HepG2 (cell line): ENCODE data around the gene MGMT. TPM values are rescaled to one million over a fixed set of nuclear protein-coding genes. Genes with fewer than 3 reads are reported as not detected.

Experiments used
- ARNTL ChIP-seq: sonication (generic); formaldehyde crosslinking; IDR thresholded peaks from 2 replicates; pipeline ENCODE4 v1.4.0; 2020; ENCODE audit warnings: mild to moderate bottlenecking, missing genetic modification reagents
- CENPBD1 ChIP-seq: sonication (generic); formaldehyde crosslinking; IDR thresholded peaks from 2 replicates; pipeline ENCODE4 v1.8.0; 2022; ENCODE audit warnings: missing genetic modification reagents, low read depth, mild to moderate bottlenecking, borderline replicate concordance
- ERF ChIP-seq: IDR thresholded peaks from 2 replicates; pipeline ENCODE4 v1.6.1; 2018; ENCODE audit warnings: missing biosample characterization, missing genetic modification reagents
- KLF13 ChIP-seq: sonication (generic); formaldehyde crosslinking; IDR thresholded peaks from 2 replicates; pipeline ENCODE4 v1.4.0; 2020; ENCODE audit warnings: mild to moderate bottlenecking, missing genetic modification reagents
- KLF6 ChIP-seq: IDR thresholded peaks from 2 replicates; pipeline ENCODE4 v1.8.0; 2016; ENCODE audit warnings: missing biosample characterization, missing genetic modification reagents
- KMT2B ChIP-seq: IDR thresholded peaks from 2 replicates; pipeline ENCODE4 v1.6.1; 2016; ENCODE audit warnings: missing genetic modification reagents, missing compliant biosample characterization
- MXD4 ChIP-seq: IDR thresholded peaks from 2 replicates; pipeline ENCODE4 v1.6.1; 2016; ENCODE audit warnings: mild to moderate bottlenecking, missing biosample characterization, missing genetic modification reagents
- NFATC3 ChIP-seq: sonication (generic); formaldehyde crosslinking; IDR thresholded peaks from 2 replicates; pipeline ENCODE4 v1.5.1; 2020; ENCODE audit warnings: mild to moderate bottlenecking, missing genetic modification reagents
- PRDM10 ChIP-seq: sonication (generic); formaldehyde crosslinking; IDR thresholded peaks from 2 replicates; pipeline ENCODE4 v1.4.0; 2020; ENCODE audit warnings: low read depth, missing genetic modification reagents
- RBM39 ChIP-seq: fragments of 200-400 bp; formaldehyde crosslinking; IDR thresholded peaks from one replicate; pipeline ENCODE4 v1.6.1; 2018; ENCODE audit warnings: antibody characterized with exemption, mild to moderate bottlenecking, low read depth, low read length; ENCODE audit not compliant: poor library complexity, severe bottlenecking
- RCOR2 ChIP-seq: IDR thresholded peaks from 2 replicates; pipeline ENCODE4 v1.6.1; 2016; ENCODE audit warnings: missing biosample characterization, missing genetic modification reagents
- SMARCC2 ChIP-seq: fragments of 450-650 bp; IDR thresholded peaks from 2 replicates; pipeline ENCODE4 v1.6.1; 2017; ENCODE audit warnings: antibody characterized with exemption, mild to moderate bottlenecking
- STAT6 ChIP-seq: sonication (generic); formaldehyde crosslinking; IDR thresholded peaks from 2 replicates; pipeline ENCODE4 v1.4.0; 2020; ENCODE audit warnings: missing genetic modification reagents, mild to moderate bottlenecking, borderline replicate concordance
- ZBTB38 ChIP-seq: sonication (generic); formaldehyde crosslinking; IDR thresholded peaks from 2 replicates; pipeline ENCODE4 v1.5.1; 2020; ENCODE audit warnings: mild to moderate bottlenecking, missing genetic modification reagents
- ZBTB42 ChIP-seq: sonication (generic); formaldehyde crosslinking; IDR thresholded peaks from 2 replicates; pipeline ENCODE4 v1.5.0; 2020; ENCODE audit warnings: mild to moderate bottlenecking, missing genetic modification reagents
- ZNF138 ChIP-seq: sonication (generic); formaldehyde crosslinking; IDR thresholded peaks from 2 replicates; pipeline ENCODE4 v1.5.0; 2020; ENCODE audit warnings: mild to moderate bottlenecking, low read depth, missing genetic modification reagents
- ZNF329 ChIP-seq: sonication (generic); formaldehyde crosslinking; IDR thresholded peaks from 2 replicates; pipeline ENCODE4 v1.9.0; 2021; ENCODE audit warnings: low read depth, mild to moderate bottlenecking, missing genetic modification reagents
- ZNF432 ChIP-seq: sonication (generic); formaldehyde crosslinking; IDR thresholded peaks from 2 replicates; pipeline ENCODE4 v1.5.0; 2020; ENCODE audit warnings: missing genetic modification reagents, mild to moderate bottlenecking, borderline replicate concordance
- ZNF790 ChIP-seq: sonication (generic); formaldehyde crosslinking; IDR thresholded peaks from 2 replicates; pipeline ENCODE4 v1.8.0; 2022; ENCODE audit warnings: missing genetic modification reagents, mild to moderate bottlenecking, borderline replicate concordance
- ZNF850 ChIP-seq: sonication (generic); formaldehyde crosslinking; conservative IDR thresholded peaks from 2 replicates; pipeline ENCODE4 v1.9.0; 2021; ENCODE audit warnings: mild to moderate bottlenecking, missing genetic modification reagents
- polyA plus RNA-seq, 8 experiments: library from polyadenylated mRNA; depleted of rRNA in 3 of 8; stranded (reverse) in 7 of 8; unstranded in 1 of 8; fragments of >200 nt; fragmentation: Illumina TruSeq in 4 of 8; extraction: Trizol in 4 of 8; gene quantifications; 2 replicates each; pipeline versions ENCODE4 v1.2.1 to v1.2.3, GENCODE V29; 2011 to 2016; ENCODE audit warnings: low read depth in 4 of 8, missing spikeins in 1 of 8, mixed read lengths in 1 of 8; ENCODE audit not compliant: insufficient read depth in 1 of 8
- total RNA-seq, 5 experiments: library from RNA; depleted of rRNA; stranded (reverse); fragments of >200 nt; fragmentation: Illumina TruSeq; extraction: Trizol; gene quantifications; 2 replicates each; pipeline ENCODE4 v1.2.3, GENCODE V29; 2016; ENCODE audit warnings: low read depth in 1 of 5
- TF ChIP-seq, protein P1 (sequence below): sonication (generic); formaldehyde crosslinking; IDR thresholded peaks from 2 replicates; pipeline ENCODE4 v1.4.0; 2020; ENCODE audit warnings: low read depth, mild to moderate bottlenecking, missing genetic modification reagents
- TF ChIP-seq, protein P2 (sequence below): sonication (generic); formaldehyde crosslinking; IDR thresholded peaks from 2 replicates; pipeline ENCODE4 v1.4.0; 2020; ENCODE audit warnings: missing genetic modification reagents, mild to moderate bottlenecking, borderline replicate concordance

MGMT gene
- total and polyA plus RNA-seq, 2 of the 13 experiments (the other 11 are each of a cell fraction or from before 2014, with no cell fraction given) = 12.0 to 19.5 TPM

DNA sequence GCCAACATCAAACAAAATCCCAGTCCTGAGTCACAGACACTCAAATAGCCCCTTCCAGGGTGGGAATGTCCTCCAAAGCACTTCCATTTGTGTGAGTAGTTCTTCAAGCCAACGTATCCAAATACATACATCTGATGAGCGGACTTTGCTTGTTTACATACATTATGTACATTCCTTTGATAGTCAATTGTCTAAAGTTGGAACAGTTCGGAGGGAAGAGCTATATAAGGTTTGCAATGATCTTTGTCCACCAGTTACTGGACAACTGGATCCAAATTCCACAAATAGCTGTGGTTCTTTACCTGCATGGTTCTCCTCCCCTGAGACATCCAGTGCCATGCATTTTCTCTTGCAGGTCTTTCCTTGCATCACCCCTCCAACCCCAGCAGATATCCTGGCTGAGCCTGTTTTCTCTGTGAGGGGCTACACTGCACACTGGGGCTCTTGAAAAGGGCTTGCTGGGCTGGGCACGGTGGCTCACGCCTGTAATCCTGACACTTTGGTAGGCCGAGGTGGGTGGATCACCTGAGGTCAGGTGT, 4.7 kb upstream of the MGMT start (continued):
- TF ChIP-seq RBM39 (no peak), RCOR2 (CRISPR knock-in tag) (peak; percentile 80; the same call in 1 of the 2 replicates), ZNF790 (no peak), ZNF138 (CRISPR knock-in tag) (no peak), ZBTB38 (CRISPR knock-in tag) (no peak), KLF6 (CRISPR knock-in tag) (no peak), PRDM10 (0 out of 2 replicates have a peak, but pooled peaks have one; percentile 52), ZNF329 (CRISPR knock-in tag) (no peak), ZBTB42 (CRISPR knock-in tag) (no peak), NFATC3 (CRISPR knock-in tag) (no peak), KMT2B (CRISPR knock-in tag) (no peak), ZNF850 (no peak), ARNTL (CRISPR knock-in tag) (0 out of 2 replicates have a peak, but pooled peaks have one; percentile 38), MXD4 (CRISPR knock-in tag) (no peak), ERF (CRISPR knock-in tag) (0 out of 2 replicates have a peak, but pooled peaks have one; percentile 13), SMARCC2 (no peak), CENPBD1 (CRISPR knock-in tag) (no peak), KLF13 (CRISPR knock-in tag) (no peak), STAT6 (CRISPR knock-in tag) (no peak), ZNF432 (CRISPR knock-in tag) (no peak)
- TF ChIP-seq, protein P1, sequence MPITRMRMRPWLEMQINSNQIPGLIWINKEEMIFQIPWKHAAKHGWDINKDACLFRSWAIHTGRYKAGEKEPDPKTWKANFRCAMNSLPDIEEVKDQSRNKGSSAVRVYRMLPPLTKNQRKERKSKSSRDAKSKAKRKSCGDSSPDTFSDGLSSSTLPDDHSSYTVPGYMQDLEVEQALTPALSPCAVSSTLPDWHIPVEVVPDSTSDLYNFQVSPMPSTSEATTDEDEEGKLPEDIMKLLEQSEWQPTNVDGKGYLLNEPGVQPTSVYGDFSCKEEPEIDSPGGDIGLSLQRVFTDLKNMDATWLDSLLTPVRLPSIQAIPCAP (CRISPR knock-in tag) = no peak
- TF ChIP-seq, protein P2, sequence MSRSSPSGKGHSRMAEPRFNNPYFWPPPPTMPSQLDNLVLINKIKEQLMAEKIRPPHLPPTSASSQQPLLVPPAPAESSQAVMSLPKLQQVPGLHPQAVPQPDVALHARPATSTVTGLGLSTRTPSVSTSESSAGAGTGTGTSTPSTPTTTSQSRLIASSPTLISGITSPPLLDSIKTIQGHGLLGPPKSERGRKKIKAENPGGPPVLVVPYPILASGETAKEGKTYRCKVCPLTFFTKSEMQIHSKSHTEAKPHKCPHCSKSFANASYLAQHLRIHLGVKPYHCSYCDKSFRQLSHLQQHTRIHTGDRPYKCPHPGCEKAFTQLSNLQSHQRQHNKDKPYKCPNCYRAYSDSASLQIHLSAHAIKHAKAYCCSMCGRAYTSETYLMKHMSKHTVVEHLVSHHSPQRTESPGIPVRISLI (CRISPR knock-in tag) = no peak
